ENCODE measurements around the gene SLC35G3. TPM values are rescaled to one million over a fixed set of nuclear protein-coding genes. Genes with fewer than 3 reads are reported as not detected.

SLC35G3 gene
- total and polyA plus RNA-seq, 2 of the 4 experiments (the other 2 are of a cell fraction) = not detected

- Histone ChIP-seq H4K91ac (ENCODE audit: insufficient read depth, low read depth, low read length) (no peak overlapping the region), H3K4me2 (ENCODE audit: low read depth, low read length) (no peak overlapping the region), H2AK9ac (replicated peaks; ENCODE audit: low read depth, low read length, poor library complexity) (peak overlapping the region; percentile 34), H3K27me3 (ENCODE audit: control insufficient read depth, insufficient read depth, low read length) (peaks cover 7% of the 10 kb centered on the region), H3K14ac (replicated peaks; ENCODE audit: low read depth, low read length) (no peak overlapping the region), H2AFZ (replicated peaks; ENCODE audit: low read length, poor library complexity) (no peak overlapping the region), H3K9me3 (ENCODE audit: control insufficient read depth, insufficient read depth, low read length) (no peaks in the 10 kb centered on the region), H4K5ac (ENCODE audit: low read depth, low read length) (no peak overlapping the region), H3K23ac (ENCODE audit: low read depth, low read length) (no peak overlapping the region), H3K18ac (ENCODE audit: low read depth, low read length) (no peak overlapping the region), H2BK15ac (ENCODE audit: low read depth, low read length) (no peak overlapping the region), H3K79me1 (ENCODE audit: low read depth in 1 of 2, low read length in 2 of 2) (no peaks in the 10 kb centered on the region), H3K4me1 (ENCODE audit: control insufficient read depth, insufficient read depth, low read length) (no peaks in the 10 kb centered on the region), H2BK5ac (ENCODE audit: low read depth, low read length, poor library complexity, severe bottlenecking) (no peak overlapping the region), H3K4me3 (ENCODE audit: insufficient read depth, low read depth, low read length) (no peak overlapping the region), H2AK5ac (ENCODE audit: low read depth, low read length) (no peak overlapping the region), H2BK120ac (ENCODE audit: low read depth, low read length) (no peak overlapping the region), H3K9me1 (ENCODE audit: insufficient read depth, low read length) (no peaks in the 10 kb centered on the region), H3K4ac (ENCODE audit: low read depth, low read length) (no peak overlapping the region), H2BK20ac (ENCODE audit: low read depth, low read length) (no peak overlapping the region), H4K8ac (ENCODE audit: low read depth in 2 of 2, low read length in 2 of 2) (no peak overlapping the region), H3K36me3 (ENCODE audit: control insufficient read depth, insufficient read depth, low read length) (no peaks in the 10 kb centered on the region), H3K9ac (ENCODE audit: low read depth, low read length) (no peak overlapping the region), H4K20me1 (ENCODE audit: insufficient read depth, low read length) (no peaks in the 10 kb centered on the region), H3K56ac (ENCODE audit: extremely low read depth, insufficient read depth, low read length) (no peak overlapping the region), H3K27ac (ENCODE audit: insufficient read depth, low read length) (no peak overlapping the region)
- no TSS peak for BruUV-seq (replicated peaks)
- POLR2A ChIA-PET (ENCODE audit: unreplicated experiment) = no interaction called here
- WGBS, 2 experiments (ENCODE audit: extremely low coverage in 2 of 2, insufficient read length in 1 of 2) = no CpG with 5 or more reads among the region's 5 CpGs
- ATAC-seq (ENCODE audit: low read depth) (no peak), DNase-seq (no peak)
- TF ChIP-seq SMC3 (IDR thresholded peaks at IDR 0.05; ENCODE audit: low read depth, low read length) (no peak), RCOR1 (IDR thresholded peaks at IDR 0.05; ENCODE audit: insufficient replicate concordance, low read length) (no peak), POLR2A (IDR thresholded peaks at IDR 0.05; ENCODE audit: low read depth, low read length) (no peak), ELK1 (IDR thresholded peaks at IDR 0.05; ENCODE audit: borderline replicate concordance, low read depth, low read length) (no peak), RFX5 (IDR thresholded peaks at IDR 0.05; ENCODE audit: low read depth, low read length) (no peak), MXI1 (IDR thresholded peaks at IDR 0.05; ENCODE audit: borderline replicate concordance, low read depth, low read length) (no peak), MAZ (IDR thresholded peaks at IDR 0.05; ENCODE audit: borderline replicate concordance, low read depth, low read length) (no peak), BHLHE40 (IDR thresholded peaks at IDR 0.05; ENCODE audit: low read depth, low read length) (no peak), CTCF (conservative IDR thresholded peaks at IDR 0.05; ENCODE audit: low read depth, low read length) (no peak), NFE2L2 (IDR thresholded peaks at IDR 0.05; ENCODE audit: low read depth, low read length) (no peak), RAD21 (IDR thresholded peaks at IDR 0.05; ENCODE audit: low read length) (no peak), MAFK (IDR thresholded peaks at IDR 0.05; ENCODE audit: low read depth, low read length) (no peak), CEBPB (IDR thresholded peaks at IDR 0.05; ENCODE audit: low read depth, low read length) (no peak), FOS (IDR thresholded peaks at IDR 0.05; ENCODE audit: low read depth, low read length) (no peak), CHD1 (IDR thresholded peaks at IDR 0.05; ENCODE audit: low read depth, low read length) (no peak)
- CTCF ChIA-PET = no interaction called here
- intact Hi-C loops (cut with micrococcal nuclease) = no loop called here
- in situ Hi-C loops (cut with MboI; ENCODE audit: low sequenced_read_pairs) = no loop called here
- dilution Hi-C loops (cut with HindIII; ENCODE audit: low sequenced_read_pairs, unreplicated experiment) = no loop called here
Measured at GRCh38 chr17:35214631-35215273, 20.6 kb upstream of the SLC35G3 start.
